ENCODE results near the gene CASP5.
"Not testable (repeated sequence)": the region's sequence is repeated elsewhere in the genome, so short reads cannot be mapped to it uniquely, and the experiment has no call there.

The CASP5 gene

GRCh38 chr11:105023003-105023402, at the start of gene CASP5:
CASP5 (minus strand) TSS chr11:105023168; CDS start chr11:105023136, 32 bp downstream.
- DNase-seq, result no peak

GRCh38 chr11:105072080-105072479, 49.1 kb upstream of the CASP5 start:
- DNase-seq, result not testable (repeated sequence)

- DNase-seq, result no peak
Measured at GRCh38 chr11:105071089-105071732, 48.2 kb upstream of the CASP5 start.

DNA sequence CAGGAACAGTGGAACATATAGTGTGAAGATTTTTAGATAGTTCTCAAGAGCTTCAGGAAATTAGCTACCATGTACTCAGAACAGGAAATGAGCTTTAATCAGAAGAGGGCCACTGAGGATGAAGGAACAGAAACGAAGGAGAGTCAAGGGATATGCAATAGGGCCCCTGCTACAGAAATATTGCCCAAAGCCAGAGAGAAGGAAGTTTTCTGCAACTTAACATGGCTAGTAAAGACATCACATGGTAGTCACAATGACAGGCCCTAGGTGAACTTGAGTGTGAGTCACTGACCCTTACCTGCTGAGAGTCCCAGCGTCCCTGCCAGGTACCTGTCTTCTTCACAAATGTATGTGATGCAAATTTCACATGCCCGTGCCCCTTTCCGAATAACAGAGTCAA, 47.3 kb upstream of the CASP5 start:
- peak in 1 of 2 donors; percentile 4 for DNase-seq

DNA sequence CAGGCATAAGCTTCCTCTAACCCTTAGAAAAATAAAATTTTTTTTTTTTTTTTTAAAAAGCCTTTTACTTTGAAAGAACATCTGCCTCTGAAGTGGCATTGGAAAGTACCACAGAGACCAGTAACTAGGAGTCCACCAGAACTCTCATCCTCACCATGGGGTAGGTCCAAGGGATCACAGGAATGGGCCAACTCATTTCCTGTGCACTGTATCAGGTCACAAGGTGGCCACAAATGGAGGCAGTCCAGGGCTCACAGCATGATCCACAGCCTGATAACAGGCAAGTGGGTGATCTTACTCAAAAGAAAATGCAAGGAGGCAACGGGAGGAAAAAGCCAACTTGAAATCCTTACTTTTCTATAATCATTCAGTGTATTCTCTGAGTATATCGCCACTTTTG, 46.8 kb upstream of the CASP5 start:
- not testable (repeated sequence) for DNase-seq

DNA sequence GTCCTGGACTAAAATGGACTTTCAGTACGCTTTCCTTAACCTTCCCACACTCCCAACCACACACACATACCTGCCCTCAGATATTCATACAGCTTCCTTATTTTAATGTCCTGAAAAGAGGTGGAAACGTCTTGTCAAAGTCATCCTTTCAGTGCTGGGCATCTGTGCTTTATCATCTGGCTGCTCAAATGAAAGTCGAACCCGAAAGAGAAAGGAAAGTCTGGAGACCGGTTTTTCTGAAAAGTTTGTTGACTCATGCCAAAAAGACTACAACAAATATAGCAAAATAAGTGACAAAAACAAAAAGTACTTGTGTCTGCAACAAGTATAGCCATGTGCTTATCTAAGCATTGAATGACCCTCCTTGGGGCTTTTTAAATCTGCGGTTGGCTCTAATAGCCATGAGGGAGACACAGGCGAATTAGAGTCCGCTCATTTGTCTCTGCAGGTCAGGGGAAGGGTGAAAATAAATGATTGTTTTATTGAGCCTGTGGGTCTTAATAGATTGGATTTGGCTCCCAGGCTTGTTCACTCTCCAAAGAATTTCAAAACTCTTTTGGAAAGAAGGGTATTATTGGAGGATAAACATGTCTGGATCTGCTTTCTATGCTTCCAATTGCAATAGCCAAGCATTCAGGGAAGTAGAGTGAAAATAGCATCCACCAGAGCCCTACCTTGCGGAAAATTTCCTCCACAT, 40.4 kb upstream of the CASP5 start:
- not testable (repeated sequence) for DNase-seq

GRCh38 chr11:105057432-105057831, 34.5 kb upstream of the CASP5 start:
- no peak for DNase-seq

- DNase-seq, result no peak
Measured at GRCh38 chr11:105056446-105056845, 33.5 kb upstream of the CASP5 start.

DNA sequence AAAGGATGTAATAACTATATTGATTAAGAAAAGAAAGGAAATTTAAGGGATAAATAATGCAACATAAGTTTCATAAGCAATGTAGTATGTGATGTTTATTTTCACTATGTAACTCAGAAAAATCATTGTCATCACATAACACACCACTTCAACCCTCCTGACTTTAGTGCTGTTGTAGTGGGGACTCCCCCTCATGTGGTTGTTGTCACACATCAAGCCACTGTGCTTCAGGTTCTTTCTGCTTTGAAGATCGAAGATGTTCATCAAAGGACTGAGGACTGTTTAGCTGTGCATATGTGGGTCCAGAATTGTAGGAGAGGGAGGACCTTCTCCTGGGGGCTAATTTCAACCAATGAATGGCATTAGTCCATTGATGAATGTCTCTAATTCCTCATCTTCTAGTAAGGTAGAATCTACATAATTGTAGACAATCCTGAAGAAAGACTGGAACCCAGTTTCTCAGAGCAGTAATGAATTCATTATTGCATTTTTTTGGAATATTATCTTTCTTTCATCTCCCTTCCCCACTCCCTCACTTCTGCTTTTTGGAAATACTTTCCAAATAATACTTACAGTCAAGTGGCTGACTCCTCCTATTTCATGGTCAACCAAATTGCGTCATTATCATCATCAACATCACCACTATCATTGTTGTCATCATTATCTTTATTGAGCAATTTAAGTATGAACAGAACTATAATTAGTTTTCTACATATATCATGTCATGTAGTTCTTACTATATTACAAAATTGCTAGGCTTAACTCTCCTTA, 31.9 kb upstream of the CASP5 start:
- no peak for DNase-seq

GRCh38 chr11:105052487-105052886, 29.5 kb upstream of the CASP5 start:
- no peak for DNase-seq

GRCh38 chr11:105051559-105051958, 28.6 kb upstream of the CASP5 start:
- no peak for DNase-seq

DNA sequence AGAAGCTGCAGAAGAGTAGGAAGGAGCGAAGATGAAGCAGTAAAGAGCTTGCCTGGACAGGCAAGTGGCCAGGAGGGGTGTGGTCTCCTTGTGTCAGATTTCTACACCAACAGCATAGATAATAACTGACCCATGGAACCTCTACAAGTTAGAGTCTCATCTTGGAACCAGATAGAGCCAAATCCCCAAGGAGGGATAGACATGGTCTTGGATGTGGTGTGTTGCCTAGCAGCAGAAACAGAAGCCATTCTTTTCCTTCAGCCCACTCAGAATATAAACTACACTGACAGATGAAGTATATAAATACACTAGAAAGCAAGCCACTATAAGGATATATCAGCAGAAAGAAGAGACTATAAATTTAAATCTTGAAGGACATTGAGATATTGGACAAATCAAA, 26.5 kb upstream of the CASP5 start:
- DNase-seq, result no peak

DNA sequence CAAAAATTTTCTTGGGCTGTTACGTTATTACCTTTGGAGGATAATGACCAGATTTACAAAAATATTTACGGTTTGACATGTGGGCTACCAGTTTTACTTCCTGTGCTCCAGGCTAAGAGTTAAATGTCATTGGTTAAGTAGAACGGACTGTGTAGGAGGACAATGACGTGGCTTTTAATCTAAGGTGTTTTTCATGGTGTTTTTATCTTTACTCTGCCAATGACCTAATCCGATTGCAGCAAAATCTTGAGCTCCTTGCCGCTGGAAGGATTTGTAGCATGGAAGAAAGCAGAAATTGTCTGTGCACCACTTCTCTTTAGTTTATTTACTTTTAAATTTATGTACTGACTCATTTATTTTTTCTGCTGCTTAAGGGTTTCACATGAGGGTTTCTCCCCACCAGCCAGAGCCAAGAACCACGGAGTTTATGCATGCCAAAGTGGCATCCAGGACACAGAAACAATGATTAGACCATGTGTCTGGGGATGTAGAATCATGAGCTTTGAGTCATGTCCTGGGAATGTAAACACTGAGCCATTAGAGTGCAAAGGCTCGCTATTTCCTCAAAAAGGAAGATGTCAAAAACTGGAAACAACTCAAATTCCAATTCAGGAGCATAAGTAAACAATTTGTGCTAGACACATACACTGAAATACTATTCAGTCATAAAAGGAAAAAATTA, 24.1 kb upstream of the CASP5 start:
- DNase-seq, result no peak

GRCh38 chr11:105045676-105046296, 22.8 kb upstream of the CASP5 start:
- DNase-seq, result no peak

- DNase-seq, result peak; percentile 16 to 38
Measured at GRCh38 chr11:105044557-105045524, 21.9 kb upstream of the CASP5 start, which contains the start of gene CARD16. CARD16 (minus strand) TSS chr11:105045335; CDS start chr11:105045297, 38 bp downstream.

GRCh38 chr11:105042178-105042577, 19.2 kb upstream of the CASP5 start:
- no peak for DNase-seq

DNA sequence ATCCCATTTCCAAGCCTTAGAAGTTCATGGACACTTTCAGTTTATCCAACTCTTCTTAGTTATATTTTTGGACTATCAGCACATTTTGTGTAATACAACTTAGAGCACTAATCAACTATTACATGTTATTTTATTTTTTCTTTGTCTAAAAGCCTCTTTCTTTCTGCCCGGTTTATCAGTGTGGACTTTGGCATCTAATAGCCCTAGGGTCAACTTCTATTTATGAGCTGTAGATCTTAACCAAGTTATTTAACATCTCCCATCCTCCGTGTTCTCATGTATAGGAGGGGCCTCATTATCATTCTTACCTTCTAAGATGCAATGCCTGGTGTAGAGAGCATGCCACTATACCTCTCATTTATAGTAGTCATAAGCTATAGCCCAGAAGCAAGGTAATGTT, 17.7 kb upstream of the CASP5 start:
- no peak for DNase-seq

DNA sequence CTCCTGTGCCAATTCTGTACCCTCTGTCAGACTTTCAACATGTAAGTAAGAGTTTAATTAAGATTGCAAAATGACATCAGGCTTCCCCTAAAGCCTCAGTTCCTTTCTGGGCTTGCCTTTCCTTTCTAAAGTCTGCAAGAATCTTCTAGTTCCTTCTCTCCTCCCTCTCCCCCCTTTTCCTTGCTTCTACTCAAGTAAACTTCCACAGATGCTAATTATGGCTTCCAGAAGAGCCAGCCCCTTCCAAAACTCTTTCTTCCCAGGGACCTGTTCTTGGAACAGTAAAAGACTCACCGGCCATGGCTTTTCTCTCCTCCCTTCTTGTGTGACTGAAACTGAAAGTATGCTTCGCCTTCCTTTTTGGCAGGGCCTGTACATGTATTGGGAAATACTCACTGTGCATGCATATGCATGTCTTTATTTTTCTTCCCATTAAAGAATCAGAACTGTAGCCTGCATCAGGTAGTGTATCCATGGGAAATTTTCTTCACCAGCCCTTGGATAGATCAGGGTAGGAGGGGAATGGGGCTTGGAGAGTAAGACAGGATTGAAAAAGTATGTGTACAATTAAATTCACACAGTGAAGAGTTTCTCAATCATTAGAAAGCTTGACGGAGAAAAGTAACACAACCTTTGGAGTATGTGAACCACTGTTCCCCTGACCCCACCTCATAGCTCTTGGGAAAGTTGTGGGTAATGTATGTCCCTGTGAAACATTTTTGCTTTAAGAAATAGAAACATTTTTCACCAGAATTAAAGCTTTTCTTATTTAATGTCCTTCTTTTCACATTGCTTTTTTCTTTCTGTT, 12.0 kb upstream of the CASP5 start, which contains the start of gene CASP1:
Gene CASP1, minus strand, starts transcription at position 332 of the 808 bp plus-strand sequence. Its CDS starts 31 bp downstream, at position 301.
- DNase-seq, result peak in 1 of 2 donors; percentile 27

GRCh38 chr11:105034388-105034787, 11.4 kb upstream of the CASP5 start:
- DNase-seq, result not testable (repeated sequence)

- no peak for DNase-seq
Measured at GRCh38 chr11:105033781-105034180, 10.8 kb upstream of the CASP5 start.
